K562 (cell line): ENCODE results near the gene C16orf90. TPM values are rescaled to one million over a fixed set of nuclear protein-coding genes. Genes with fewer than 3 reads are reported as not detected.

ENCODE experiments used
- ATAC-seq: fragments of 200-7000 bp; cut with Tn5 transposase; 3 replicates; pipeline ENCODE4 v1.9.1; 2020; ENCODE audit warnings: moderate library complexity
- BruUV-seq: library from RNA; stranded (reverse); fragments of 400-500 nt; replicated peaks from 2 replicates; lab custom pipeline; 2021; lab: Mats Ljungman, UMichigan
- CTCF ChIA-PET: fragments of 300-600 bp; formaldehyde crosslinking; extraction: SDS; loops from one replicate; lab custom pipeline; 2021; ENCODE audit warnings: low intra/inter-chr PET ratio; lab: Yijun Ruan, JAX
- POLR2A ChIA-PET: fragments of 300-600, 350-650 bp; sonication (Branson Sonifier 250); formaldehyde crosslinking; extraction: SDS; loops from one replicate; lab custom pipeline; 2021; ENCODE audit warnings: antibody characterized with exemption, inconsistent platforms; lab: Yijun Ruan, JAX
- DNase-seq, 4 experiments: peaks; one replicate each; pipeline versions ENCODE4 v3.0.0 to v3.0.0-alpha.2; 2011 to 2018; ENCODE audit warnings: low spot score in 3 of 4, mixed read lengths in 3 of 4; ENCODE audit errors: extremely low read depth in 1 of 4
- FAIRE-seq: peaks from 2 replicates; lab custom pipeline; 2011; peaks lifted over from hg19 to GRCh38; lab: Jason Lieb, UNC
- H2AFZ ChIP-seq: 2 replicates; pipeline ENCODE4 v1.6.0; 2011; ENCODE audit warnings: low read depth, low read length, control low read depth, inconsistent platforms
- H3K27ac ChIP-seq: fragments of 200-600 bp; 3 replicates; pipeline ENCODE4 v1.8.0; 2011; ENCODE audit warnings: low read depth, mild to moderate bottlenecking, control low read depth, inconsistent platforms, low read length, moderate library complexity, mixed read lengths; ENCODE audit errors: extremely low read depth
- H3K27me3 ChIP-seq, 2 experiments: fragments of 300-600 bp in 1 of 2; 2 replicates in 1 of 2; 3 replicates in 1 of 2; pipeline versions ENCODE4 v1.6.0 to v1.8.0; 2011; ENCODE audit warnings: inconsistent platforms in 2 of 2, low read length in 2 of 2, mild to moderate bottlenecking in 1 of 2, mixed read lengths in 1 of 2, moderate library complexity in 1 of 2; ENCODE audit not compliant: control insufficient read depth in 2 of 2, insufficient read depth in 2 of 2
- H3K36me3 ChIP-seq: fragments of 300-600 bp; 3 replicates; pipeline ENCODE4 v1.8.0; 2011; ENCODE audit warnings: mild to moderate bottlenecking, low read length, inconsistent platforms; ENCODE audit not compliant: control insufficient read depth, insufficient read depth
- H3K4me1 ChIP-seq, 2 experiments: fragments of 200-600 bp in 1 of 2; replicated peaks in 1 of 2; 2 replicates in 1 of 2; 3 replicates in 1 of 2; pipeline versions ENCODE4 v1.5.1 to v1.8.0; 2011; ENCODE audit warnings: inconsistent platforms in 2 of 2, low read length in 2 of 2, mild to moderate bottlenecking in 1 of 2, mixed read lengths in 1 of 2, moderate library complexity in 1 of 2; ENCODE audit not compliant: control insufficient read depth in 2 of 2, insufficient read depth in 2 of 2
- H3K4me2 ChIP-seq: 2 replicates; pipeline ENCODE4 v1.6.1; 2011; ENCODE audit warnings: low read length, control low read depth, inconsistent platforms, mixed read lengths; ENCODE audit not compliant: insufficient read depth
- H3K4me3 ChIP-seq: fragments of 200-600 bp; sonication (generic), shearing (Covaris generic); 2 replicates; pipeline ENCODE4 v1.5.1; 2016; ENCODE audit warnings: control low read depth, inconsistent platforms
- H3K79me2 ChIP-seq: fragments of 200-600 bp; 3 replicates; pipeline ENCODE4 v1.8.0; 2011; ENCODE audit warnings: low read length, inconsistent platforms; ENCODE audit not compliant: control insufficient read depth, insufficient read depth
- H3K9ac ChIP-seq, 2 experiments: 2 replicates each; pipeline versions ENCODE4 v1.6.0 to v1.6.1; 2011; ENCODE audit warnings: low read depth in 2 of 2, low read length in 2 of 2, control low read depth in 1 of 2, inconsistent platforms in 1 of 2, mild to moderate bottlenecking in 1 of 2, mixed read lengths in 1 of 2; ENCODE audit not compliant: insufficient read depth in 1 of 2
- H3K9me1 ChIP-seq: one replicate; pipeline ENCODE4 v1.6.0; 2011; ENCODE audit warnings: inconsistent platforms, mild to moderate bottlenecking, low read length, moderate library complexity; ENCODE audit not compliant: control insufficient read depth, insufficient read depth
- H3K9me3 ChIP-seq: replicated peaks from 2 replicates; pipeline ENCODE4 v1.5.1; 2011; ENCODE audit warnings: low read depth, low read length, inconsistent platforms; ENCODE audit not compliant: control insufficient read depth, insufficient read depth
- H4K20me1 ChIP-seq: replicated peaks from 2 replicates; pipeline ENCODE4 v1.6.1; 2011; ENCODE audit warnings: low read length, inconsistent platforms, mixed read lengths; ENCODE audit not compliant: control insufficient read depth, insufficient read depth
- ARHGAP35 ChIP-seq: fragments of 450-650 bp; IDR thresholded peaks from 2 replicates; pipeline ENCODE4 v1.6.1; 2018; ENCODE audit not compliant: partially characterized antibody
- CREBBP ChIP-seq: IDR thresholded peaks from one replicate; pipeline ENCODE4 v1.6.1; 2012; ENCODE audit warnings: low read depth, mild to moderate bottlenecking, control low read depth, inconsistent platforms, low read length
- HDAC6 ChIP-seq: IDR thresholded peaks from 2 replicates; pipeline ENCODE4 v1.6.1; 2012; ENCODE audit warnings: low read depth, mild to moderate bottlenecking, control low read depth, inconsistent platforms, low read length, moderate library complexity
- MYC ChIP-seq, 2 experiments: fragments of 250-450 bp in 1 of 2; sonication (Bioruptor Pico) in 1 of 2; IDR thresholded peaks; 2 replicates each; pipeline versions ENCODE4 v1.5.1 to v1.6.1; 2012 to 2021; ENCODE audit warnings: low read depth in 2 of 2, borderline replicate concordance in 1 of 2, improper control_type of control experiment in 1 of 2, low read length in 1 of 2, mild to moderate bottlenecking in 1 of 2, moderate library complexity in 1 of 2
- NR2C2 ChIP-seq, 2 experiments: fragments of 200-800 bp in 1 of 2; sonication (Bioruptor generic) in 1 of 2; sonication (generic) in 1 of 2; formaldehyde crosslinking in 1 of 2; IDR thresholded peaks; 2 replicates each; pipeline versions ENCODE4 v1.6.1 to v1.8.0; 2016 to 2022; ENCODE audit warnings: mild to moderate bottlenecking in 1 of 2, missing compliant biosample characterization in 1 of 2, missing genetic modification characterization in 1 of 2, missing genetic modification reagents in 1 of 2
- POLR2G ChIP-seq: fragments of 200-400 bp; formaldehyde crosslinking; IDR thresholded peaks from 2 replicates; pipeline ENCODE4 v1.6.1; 2017; ENCODE audit warnings: low read depth, mild to moderate bottlenecking, antibody characterized with exemption, low read length, moderate library complexity
- RBM14 ChIP-seq: fragments of 200-400 bp; formaldehyde crosslinking; IDR thresholded peaks from 2 replicates; pipeline ENCODE4 v1.6.1; 2018; ENCODE audit warnings: low read depth, mild to moderate bottlenecking, low read length, moderate library complexity, borderline replicate concordance; ENCODE audit not compliant: insufficient read depth
- SUPT5H ChIP-seq: fragments of 450-650 bp; IDR thresholded peaks from 2 replicates; pipeline ENCODE4 v1.6.1; 2016
- ZC3H4 ChIP-seq: sonication (generic); formaldehyde crosslinking; IDR thresholded peaks from 2 replicates; pipeline ENCODE4 v1.9.0; 2021; ENCODE audit warnings: missing genetic modification reagents, borderline replicate concordance
- ZKSCAN1 ChIP-seq: fragments of 150-350 bp; IDR thresholded peaks from 2 replicates; pipeline ENCODE4 v1.6.1; 2016; ENCODE audit warnings: low read depth, low read length
- ZKSCAN3 ChIP-seq: fragments of 250-450 bp; sonication (Bioruptor Pico); IDR thresholded peaks from 2 replicates; pipeline ENCODE4 v1.4.0; 2020
- ZNF75A ChIP-seq: fragments of 450-650 bp; formaldehyde crosslinking; IDR thresholded peaks from 2 replicates; pipeline ENCODE4 v1.4.0; 2020; ENCODE audit warnings: mild to moderate bottlenecking
- ZZZ3 ChIP-seq: fragments of 450-650 bp; IDR thresholded peaks from 2 replicates; pipeline ENCODE4 v1.6.1; 2016; ENCODE audit warnings: antibody characterized with exemption, mild to moderate bottlenecking, moderate library complexity
- WGBS: fragments of 100-300 bp; shearing (Covaris generic); methylation state at CpG from one replicate; pipeline ENCODE4 v1.1.6; 2016; ENCODE audit warnings: low coverage, mixed read lengths; ENCODE audit not compliant: insufficient coverage; ENCODE audit errors: missing lambda C conversion rate; 5-methylcytosine and 5-hydroxymethylcytosine counted together
- in situ Hi-C: fragments of 300-500 bp; cut with MboI; formaldehyde crosslinking; loops from 4 replicates; pipeline ENCODE4 v1.15.0; 2018; ENCODE audit warnings: inconsistent platforms, mixed read lengths
- intact Hi-C: fragments of 100-400 bp; cut with micrococcal nuclease; formaldehyde crosslinking; loops from 2 replicates; pipeline ENCODE4 v1.14.2; 2022
- polyA plus RNA-seq, 8 experiments: library from polyadenylated mRNA; depleted of rRNA in 4 of 8; stranded (reverse) in 5 of 8; unstranded in 3 of 8; fragments of >200 nt; fragmentation: Nextera tagmentation in 2 of 8; fragmentation: Illumina TruSeq in 1 of 8; extraction: Ambion mirVana in 2 of 8; extraction: Trizol in 1 of 8; gene quantifications; 2 replicates each; pipeline versions ENCODE4 v1.2.1 to v1.2.3, GENCODE V29; 2011 to 2014; ENCODE audit warnings: inconsistent platforms in 1 of 8, missing spikeins in 1 of 8
- total RNA-seq, 7 experiments: library from RNA; depleted of rRNA in 6 of 7; stranded (reverse); fragments of >200 nt in 6 of 7; fragmentation: Illumina TruSeq in 2 of 7; extraction: Trizol in 2 of 7; gene quantifications; 2 replicates each; pipeline versions ENCODE4 v1.2.1 to v1.2.3, GENCODE V29; 2011 to 2021; ENCODE audit warnings: low replicate concordance in 1 of 7

Gene C16orf90
- total and polyA plus RNA-seq, 9 of the 15 experiments (the other 6 are each of a cell fraction or from before 2014, with no cell fraction given): not detected

DNA sequence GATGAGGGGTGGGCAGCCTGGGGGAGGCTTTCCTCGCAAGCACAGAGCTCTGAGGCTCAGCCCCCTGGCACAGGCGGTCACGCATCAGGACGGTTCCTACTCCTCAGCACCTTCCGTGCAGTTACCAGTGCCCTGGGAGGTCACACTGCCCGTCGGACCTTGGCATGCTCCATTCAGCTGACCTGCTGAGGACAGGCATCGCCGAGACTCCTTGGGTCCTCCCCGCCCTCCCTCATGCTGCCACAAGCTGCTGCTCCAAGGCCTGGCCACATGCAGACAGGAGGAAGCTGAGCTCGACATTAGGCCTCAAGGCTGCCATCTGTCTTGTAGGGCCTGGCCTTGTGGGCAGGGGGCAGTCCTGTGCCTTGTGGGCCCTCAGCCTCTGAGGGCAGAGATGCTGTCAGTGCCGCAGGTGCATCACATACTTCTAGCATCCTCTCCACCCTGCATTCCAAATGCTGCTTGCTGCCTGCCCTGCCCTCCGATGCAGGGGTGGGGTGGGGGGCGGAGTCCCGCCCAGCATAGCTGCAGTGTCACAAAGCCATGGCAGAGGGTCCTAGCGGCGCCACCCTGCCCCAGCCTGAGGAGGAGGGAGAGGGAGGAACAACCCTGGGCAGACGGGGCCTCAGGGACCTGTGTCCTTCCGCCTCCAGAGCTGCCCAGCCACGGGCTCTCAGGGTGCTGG is 9.3 kb downstream of the C16orf90 start:
- H3K27me3 ChIP-seq: no peaks in the 10 kb centered on the region
- DNase-seq (no peak), FAIRE-seq (no peak), ATAC-seq (no peak)
- no peak overlapping the region for H3K9ac ChIP-seq
- ChIA-PET CTCF (no interaction called here), POLR2A (interaction anchor here (1.0 to 1.3 kb wide), 2 partner anchors 12 to 26 kb away, joined by 3 to 5 read pairs; no protein-coding TSS in a partner anchor)
- H3K4me3 ChIP-seq: no peak overlapping the region
- no peak overlapping the region for H3K27ac ChIP-seq
- H2AFZ ChIP-seq: no peak overlapping the region
- H3K4me1 ChIP-seq: peaks cover 7 to 48% of the 10 kb centered on the region in 2 experiments; a peak in 4 of 5 replicates
- no peak for TF ChIP-seq ZKSCAN1
- TF ChIP-seq POLR2G: peak; percentile 50
- TF ChIP-seq NR2C2 (CRISPR knock-in tag; IDR thresholded peaks at IDR 0.05): no peak
- no peak for TF ChIP-seq NR2C2 (tag; IDR thresholded peaks at IDR 0.05)
- no peak for TF ChIP-seq RBM14
- no peak for TF ChIP-seq CREBBP
- TF ChIP-seq HDAC6: no peak
- TF ChIP-seq ZZZ3: no peak
- TF ChIP-seq ZC3H4 (CRISPR knock-in tag): no peak
- peak; percentile 38; the same call in 1 of the 2 replicates for TF ChIP-seq SUPT5H
- no peak for TF ChIP-seq ZNF75A (CRISPR knock-in tag)
- no peak for TF ChIP-seq MYC (IDR thresholded peaks at IDR 0.05; ENCODE audit: low read depth, low read length)
- no peak for TF ChIP-seq MYC (CRISPR knock-in tag; IDR thresholded peaks at IDR 0.05; ENCODE audit: borderline replicate concordance, low read depth)
- TF ChIP-seq ARHGAP35: no peak
- no peak for TF ChIP-seq ZKSCAN3 (CRISPR knock-in tag)
- H3K9me3 ChIP-seq: no peaks in the 10 kb centered on the region
- H3K79me2 ChIP-seq: no peaks in the 10 kb centered on the region
- H3K9me1 ChIP-seq: peaks cover 7% of the 10 kb centered on the region
- H3K36me3 ChIP-seq: peaks cover 52% of the 10 kb centered on the region
- no peak overlapping the region for H3K4me2 ChIP-seq
- in situ Hi-C loops: no loop called here
- no TSS peak for BruUV-seq
- intact Hi-C loops: no loop called here
- WGBS: 97% methylated on average over 15 of the region's 20 CpGs
- no peaks in the 10 kb centered on the region; the same call in 1 of the 2 replicates for H4K20me1 ChIP-seq
